Endometrial microvascular endothelial cells (primary cell): Measurements from ENCODE around the gene WWOX. TPM values are rescaled to one million over a fixed set of nuclear protein-coding genes. Genes with fewer than 3 reads are reported as not detected.

Experiments used
- in situ Hi-C: cut with HindIII; loops from 2 replicates; pipeline ENCODE4 v1.10.0; 2017; ENCODE audit warnings: low sequenced_read_pairs, low pct_unique_long_range_greater_than_20kb; ENCODE audit errors: inconsistent ontology term
- total RNA-seq: library from RNA; depleted of rRNA; stranded (reverse); fragments of >200 nt; gene quantifications from one replicate; pipeline ENCODE4 v1.2.3, GENCODE V29; 2015; ENCODE audit errors: inconsistent ontology term

WWOX gene
- total RNA-seq, 1 donor from 2014 or later: 6.4 TPM

DNA sequence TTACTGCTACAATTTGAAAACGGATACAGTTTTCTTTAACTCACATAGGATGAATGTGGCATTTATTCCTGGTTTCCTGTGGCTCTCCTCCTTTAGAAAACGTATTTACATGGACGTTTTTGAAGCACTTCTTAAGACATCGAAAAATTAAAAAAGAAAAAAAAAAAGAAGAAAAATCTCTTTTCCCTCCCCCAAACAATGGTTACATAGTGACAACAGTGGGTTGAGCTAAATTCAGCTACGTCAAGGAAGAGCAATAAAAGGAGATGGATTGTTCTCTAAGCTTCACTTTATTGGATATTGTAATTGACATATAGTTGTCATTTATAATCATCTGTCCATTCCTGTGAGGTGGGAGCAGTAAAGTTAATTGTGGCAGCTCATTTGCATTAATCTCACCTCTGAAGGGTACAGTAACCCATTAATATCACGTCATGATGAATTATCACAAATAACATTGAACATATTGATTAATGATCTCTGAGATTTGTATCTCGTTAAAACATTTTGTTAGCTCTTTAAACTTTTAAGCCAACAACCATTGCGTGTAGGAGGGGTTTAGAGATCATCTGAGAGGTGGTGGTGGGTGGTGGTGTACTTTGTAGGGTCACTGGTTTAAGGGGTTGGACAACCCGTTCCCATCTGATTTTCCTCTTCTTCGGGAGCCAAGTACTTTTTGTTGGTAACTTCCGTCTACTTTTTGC lies 184.2 kb downstream of the WWOX start:
- in situ Hi-C loops: no loop called here

DNA sequence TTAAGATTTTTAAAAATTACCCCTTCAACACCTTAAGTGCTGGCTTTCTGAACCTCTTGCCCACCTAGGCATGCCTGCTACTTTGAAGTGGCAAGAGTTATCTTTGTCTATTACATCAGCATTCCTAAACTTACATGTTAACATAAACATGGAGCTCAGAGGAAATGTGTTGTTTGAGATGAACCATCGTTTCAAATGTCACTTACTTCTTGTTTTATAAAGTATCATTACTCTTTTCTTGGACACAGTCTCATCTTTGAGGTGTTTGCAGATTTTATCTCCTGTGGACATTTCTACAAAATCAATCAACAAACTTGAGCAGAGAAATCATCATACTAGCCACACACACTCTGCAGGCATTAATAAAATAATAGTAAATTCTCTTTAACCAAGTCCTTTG lies 184.9 kb downstream of the WWOX start:
- in situ Hi-C loops: no loop called here

DNA sequence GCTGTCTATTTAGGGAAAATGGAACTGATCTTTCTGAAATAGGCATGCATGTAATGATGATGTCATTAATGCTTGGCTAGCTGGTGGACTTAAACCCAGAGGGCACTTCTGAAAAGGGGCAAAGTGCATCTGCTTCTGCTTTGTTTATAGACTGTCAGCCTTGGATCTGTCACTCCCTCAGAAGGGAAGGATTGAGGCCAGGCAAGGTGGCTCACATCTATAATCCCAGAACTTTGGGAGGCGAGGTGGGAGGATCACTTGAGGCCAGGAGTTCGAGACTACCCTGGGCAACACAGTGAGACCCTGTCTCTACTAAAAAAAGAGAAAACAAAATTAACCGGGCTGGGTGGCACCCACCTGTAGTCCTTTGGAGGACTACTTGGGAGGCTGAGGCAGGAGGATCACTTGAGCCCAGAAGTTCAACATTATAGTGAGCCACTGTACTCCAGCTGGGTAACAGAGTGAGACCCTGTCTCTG lies 185.5 kb downstream of the WWOX start:
- in situ Hi-C loops: no loop called here

DNA sequence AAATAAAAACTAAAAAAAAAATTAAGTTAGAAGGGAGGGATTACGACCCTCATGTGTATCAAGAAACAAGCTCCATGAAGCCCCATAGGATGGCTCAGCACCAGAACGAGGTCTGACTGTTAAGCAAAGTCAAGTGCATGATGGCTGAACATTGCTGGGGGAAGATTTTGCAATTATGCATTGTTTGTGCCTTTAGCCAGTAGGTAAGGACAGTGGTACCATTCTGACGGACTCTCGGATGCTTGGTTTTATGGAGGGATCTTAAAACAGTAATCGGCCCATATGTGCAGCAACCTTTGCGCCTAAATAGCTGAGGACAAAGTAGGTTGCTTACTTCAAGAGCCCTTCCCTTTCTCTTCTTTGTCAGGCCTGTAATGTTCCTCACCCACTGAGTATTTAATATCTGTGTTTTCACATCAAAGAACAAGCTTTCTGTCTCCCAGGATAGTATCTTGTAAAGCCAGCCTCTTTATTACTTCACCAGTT lies 186.0 kb downstream of the WWOX start:
- in situ Hi-C loops: no loop called here

DNA sequence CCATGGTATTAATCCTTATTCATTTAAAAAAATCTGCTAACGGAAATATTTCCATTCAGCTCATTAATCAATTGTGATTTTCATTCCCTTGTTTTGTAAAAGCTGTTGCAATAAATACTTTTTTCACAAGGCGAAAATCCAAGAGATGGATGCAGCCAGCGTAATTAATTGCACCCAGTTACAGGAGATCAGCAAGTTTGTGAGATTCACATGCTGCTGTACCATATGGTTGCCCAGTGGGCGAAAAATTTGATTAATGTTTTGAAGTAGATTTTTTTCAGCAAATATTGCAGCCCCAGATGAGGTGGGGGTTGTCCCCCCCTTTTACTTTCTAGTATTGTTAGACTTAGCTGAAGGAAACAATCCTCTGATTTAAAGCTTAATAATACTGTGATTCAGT lies 186.6 kb downstream of the WWOX start:
- in situ Hi-C loops: no loop called here

DNA sequence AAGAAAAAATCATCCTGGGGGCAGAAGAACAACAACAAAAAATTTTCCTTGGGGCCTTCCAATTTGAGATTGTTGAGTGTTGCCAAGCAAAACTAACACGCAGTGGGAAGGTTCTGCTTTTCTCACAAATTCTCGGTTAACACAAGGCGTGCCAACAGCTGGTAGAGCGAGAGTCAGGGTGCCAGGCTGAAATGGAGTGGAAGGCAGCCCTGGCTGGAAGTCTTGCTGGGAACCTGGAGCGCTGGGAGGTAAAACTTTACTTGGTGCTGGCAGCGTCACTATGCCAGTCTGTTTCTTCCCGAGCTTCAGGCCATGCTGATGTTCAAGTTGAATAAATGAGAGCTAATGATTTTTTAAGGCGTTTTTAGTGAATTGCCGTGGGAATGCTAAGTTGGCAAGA lies 189.4 kb downstream of the WWOX start:
- in situ Hi-C loops: no loop called here

DNA sequence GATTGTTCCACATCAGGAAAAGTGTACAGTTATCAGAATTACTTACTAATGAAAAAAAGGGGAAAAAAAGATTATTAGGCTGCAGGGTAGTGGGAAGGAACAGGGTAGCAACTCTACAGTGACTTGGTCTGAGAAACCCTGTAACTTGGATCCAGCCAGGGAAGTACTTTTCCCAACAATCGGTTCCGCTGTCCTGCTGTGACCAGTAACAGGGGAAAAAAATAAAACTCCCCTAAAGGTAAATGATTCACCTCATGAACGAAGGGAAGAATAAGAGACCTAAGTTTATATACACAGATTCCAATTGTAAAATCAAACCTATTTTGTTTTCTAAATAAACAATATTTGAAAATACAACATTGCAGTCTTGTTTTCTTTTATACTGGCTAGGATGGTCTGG lies 189.9 kb downstream of the WWOX start:
- in situ Hi-C loops: no loop called here

DNA sequence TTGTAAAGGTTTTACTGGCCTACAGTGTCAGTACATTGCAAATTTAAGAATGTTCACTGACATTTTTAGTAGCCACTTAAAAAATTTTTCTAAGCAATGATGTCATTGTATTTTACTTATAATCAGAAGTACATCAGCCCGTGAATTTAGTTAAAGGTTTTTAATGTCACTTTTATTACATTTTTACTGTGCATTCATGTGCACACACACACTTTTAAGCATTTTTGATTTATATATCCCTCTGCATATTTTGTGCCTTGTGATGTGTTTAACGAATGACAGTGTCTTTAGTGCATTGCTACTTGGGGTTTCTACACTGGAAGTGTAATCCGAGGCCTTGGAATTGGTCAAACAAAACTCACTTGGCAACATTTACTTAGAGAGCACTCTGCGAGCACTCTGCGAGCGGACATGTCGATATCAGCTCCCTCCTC lies 190.4 kb downstream of the WWOX start:
- in situ Hi-C loops: no loop called here

DNA sequence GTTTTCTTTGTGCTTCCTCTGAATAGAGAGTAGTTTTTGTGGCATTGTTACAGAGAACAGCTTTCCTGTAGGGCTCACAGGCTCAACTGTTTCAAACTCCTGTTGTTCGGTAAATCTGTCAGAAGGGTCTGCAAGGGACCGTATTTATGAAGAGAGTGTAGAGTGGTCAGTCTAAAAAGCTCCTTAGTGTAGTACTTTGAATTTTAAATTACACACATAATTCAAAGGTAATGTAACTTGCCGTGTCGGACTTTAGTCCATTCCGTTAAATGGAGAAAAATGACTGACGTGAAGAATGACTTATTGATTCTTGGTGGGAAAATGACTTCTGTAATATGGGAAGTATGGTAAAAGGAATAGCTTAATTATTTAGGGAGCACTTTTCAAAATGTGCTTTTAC lies 190.9 kb downstream of the WWOX start:
- in situ Hi-C loops: no loop called here

DNA sequence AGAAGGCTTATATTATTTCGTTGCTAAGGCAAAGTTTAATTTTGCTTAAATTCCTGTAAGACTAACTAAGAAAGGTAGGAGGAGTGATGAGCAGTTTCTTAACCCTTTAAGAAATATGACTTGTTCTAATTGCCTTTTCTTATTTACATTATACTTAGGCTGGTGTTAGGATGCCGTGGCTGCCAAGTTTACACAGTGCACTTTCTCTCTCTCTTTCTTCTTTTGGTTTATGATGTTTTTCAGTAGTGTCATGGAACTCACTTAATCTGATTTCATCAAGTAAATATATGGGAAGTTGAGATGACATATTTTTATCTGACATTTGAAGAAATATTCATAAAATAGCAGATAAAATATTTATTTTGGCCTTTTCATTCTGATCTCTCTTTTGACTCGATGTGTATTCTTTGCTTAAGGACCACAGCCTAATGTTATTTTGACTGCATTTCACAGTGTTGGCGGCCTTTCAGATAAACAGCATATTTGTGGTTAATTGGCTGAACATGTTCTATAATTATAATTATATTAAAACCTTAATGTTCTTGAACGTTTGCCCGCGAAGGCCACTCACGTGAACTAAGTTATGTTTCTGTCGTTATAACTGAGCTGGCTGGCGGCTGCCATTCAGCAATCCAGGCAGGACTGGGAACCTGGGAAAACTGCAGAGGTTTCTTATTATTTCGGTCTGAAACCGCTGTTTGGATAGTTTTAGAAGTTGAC lies 191.6 kb downstream of the WWOX start:
- in situ Hi-C loops: no loop called here

DNA sequence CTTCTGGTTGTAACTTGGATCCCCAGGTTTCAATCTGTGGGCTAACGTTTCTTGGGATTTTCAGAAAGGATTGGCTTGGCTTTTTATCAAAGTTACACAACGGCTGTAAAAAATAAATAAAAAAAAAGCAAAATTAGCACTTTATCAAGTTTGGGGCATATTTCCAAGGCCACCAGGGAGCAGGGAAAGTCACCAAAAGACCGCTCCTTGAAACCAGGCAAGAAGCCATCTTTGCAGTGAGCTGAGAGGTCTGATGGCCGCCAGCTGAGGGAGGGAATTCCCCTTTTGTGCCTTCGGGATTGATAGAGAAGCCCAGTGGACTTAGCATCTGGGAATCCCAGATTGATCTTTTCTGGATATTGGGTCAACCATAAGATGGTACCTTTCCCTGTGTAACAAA lies 192.2 kb downstream of the WWOX start:
- in situ Hi-C loops: no loop called here

DNA sequence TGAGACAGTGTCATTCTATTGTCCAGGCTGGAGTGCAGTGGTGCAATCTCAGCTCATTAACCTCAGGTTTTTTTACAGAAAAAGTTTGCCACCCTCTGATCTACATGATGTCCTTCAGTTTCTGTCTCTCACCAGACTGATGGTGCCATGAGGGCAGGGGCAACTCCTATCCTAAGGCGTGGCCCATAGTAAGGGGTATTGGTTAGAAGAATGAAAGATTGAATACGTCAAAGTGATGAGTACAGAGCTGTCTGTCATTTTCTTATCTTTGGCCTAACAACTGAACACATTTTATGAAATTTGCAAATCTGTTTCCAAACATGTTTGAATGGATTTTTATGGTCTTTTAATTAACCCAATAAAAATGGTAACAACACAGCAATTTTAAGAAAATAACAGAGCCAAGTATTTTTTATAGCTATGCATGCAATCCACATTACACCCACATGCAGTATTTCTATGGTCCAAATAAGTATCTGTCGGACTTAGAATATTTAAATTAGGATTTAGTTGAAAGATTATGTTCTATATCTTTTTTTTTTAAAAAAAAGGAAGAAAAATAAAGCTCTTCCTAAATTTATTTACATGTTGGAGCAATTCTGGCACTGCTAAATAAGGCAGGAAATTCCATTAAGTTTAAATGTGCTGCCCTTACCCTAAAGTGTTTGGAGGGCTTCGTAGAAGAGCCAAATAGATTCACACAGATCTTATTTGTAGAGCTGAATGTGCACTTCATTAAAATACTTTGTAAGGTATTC lies 192.8 kb downstream of the WWOX start:
- in situ Hi-C loops: no loop called here

DNA sequence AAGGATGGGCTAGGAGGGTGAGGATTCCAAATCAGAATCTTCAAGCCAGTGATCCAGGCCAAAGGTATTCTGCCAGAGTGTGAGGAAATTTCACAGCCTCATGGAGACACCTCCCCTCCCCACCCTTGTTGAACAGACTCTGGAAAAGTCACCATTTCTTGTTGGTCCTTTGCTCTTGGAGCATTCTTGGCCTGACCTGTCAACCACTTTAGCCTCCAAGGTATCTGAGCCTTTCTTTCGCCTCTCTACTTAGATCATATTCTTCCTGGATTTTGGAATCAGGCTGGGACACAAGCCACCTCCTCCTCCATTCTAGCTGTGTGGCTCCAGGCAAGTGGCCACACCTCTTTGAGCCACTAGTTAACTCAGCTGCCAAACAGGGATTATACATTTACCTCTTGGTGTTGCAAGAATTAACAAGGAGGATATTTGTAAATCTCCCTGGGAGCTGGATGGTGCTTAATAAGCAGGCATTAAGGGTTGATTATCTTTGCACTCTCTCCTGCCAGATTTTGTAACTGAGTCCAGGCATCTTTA lies 193.5 kb downstream of the WWOX start:
- in situ Hi-C loops: no loop called here

DNA sequence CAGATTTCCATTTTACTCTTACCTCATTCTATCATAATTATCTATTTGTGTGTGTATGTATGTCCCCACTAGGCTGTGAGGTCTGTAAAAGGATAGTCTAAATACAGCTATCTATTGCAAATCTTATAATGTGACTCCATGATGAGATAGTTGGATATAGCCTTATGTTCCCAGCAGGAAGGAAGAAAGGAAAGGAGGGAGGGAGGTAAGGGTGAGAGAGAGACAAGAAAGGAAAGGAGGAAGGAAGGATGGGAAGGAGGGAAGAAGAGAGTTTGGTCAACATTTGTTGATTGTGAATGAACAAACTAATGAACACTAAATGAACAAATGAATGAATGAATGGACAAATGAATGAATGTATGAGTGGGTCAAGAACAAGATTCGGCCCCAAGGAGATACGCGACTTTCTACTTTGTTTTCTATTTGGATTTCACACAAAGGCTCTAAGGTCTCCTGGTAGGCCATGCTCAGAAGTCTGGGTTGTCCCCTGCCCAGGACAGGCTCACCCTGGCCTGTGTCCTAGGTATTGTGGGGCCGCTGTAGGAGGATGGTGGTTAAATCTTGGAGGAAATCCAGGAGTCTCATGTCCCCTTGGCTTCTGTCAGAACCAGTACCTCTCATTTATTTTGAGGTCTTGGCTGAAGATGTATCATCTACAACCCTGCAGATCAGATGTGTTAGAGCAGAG lies 195.2 kb downstream of the WWOX start:
- in situ Hi-C loops: no loop called here

DNA sequence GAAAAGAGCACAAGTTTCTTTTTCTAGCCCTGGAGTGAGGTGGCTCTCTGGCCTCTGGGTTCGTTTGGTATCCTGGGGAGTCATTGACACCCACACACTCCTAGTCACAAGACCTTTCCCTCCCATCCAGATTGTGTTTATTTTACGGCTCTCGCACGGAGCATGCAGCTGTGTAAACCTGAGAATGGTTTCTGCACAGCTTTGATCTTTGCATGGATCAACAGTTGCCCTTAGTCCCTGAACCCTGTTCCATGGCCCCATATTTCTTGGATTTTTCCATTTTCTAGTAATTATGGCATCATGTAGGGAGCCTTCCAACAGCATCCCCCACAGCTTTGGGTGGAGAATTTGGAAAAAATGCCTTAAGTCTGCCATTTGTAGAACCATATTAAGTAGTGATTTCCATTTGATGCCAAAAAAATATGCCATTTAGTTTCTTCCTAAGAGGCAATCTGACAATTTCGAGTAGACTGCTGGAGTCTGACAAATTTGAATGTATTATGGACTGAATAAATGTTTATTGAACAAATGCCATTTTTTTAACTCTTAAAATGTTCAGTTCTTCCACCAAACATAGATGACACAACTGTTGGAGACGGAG lies 197.7 kb downstream of the WWOX start:
- in situ Hi-C loops: no loop called here

DNA sequence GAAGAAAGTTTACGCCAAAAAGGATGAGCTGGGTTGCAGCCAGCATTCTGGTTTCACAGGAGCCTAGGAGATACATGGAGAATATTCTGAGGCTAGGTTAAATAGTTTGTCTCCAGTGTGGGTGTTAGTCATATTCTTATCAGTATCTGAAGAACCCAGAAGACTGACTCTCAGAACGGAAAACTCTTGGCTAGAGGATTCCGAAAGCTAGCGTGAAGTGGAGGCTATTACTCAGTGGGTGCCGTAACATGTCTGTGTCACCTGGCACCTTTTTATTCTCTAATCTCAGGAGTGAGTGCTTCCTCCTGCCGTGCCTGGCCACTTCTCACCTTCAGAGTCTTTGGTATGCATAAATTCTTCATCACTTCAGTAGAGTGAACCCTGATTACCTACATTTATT lies 199.5 kb downstream of the WWOX start:
- in situ Hi-C loops: no loop called here

DNA sequence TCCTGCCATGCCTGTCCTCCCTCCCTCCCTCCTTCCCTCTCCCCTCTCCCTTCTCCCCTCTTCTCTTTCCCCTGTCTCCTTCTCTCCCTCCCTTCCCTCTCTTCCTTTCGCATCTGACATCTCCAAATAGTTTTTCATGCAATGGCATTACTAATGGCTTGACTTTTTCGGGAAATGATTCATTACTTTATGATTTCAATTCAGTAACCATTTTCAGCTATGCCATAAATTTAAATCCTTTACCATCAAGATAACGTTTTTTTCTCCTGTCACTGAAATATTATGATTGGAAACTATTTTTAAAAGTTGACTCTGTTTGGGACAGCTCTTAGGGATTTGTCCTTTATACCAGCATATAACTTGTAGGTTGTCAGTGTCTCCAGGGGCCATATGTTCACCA lies 201.0 kb downstream of the WWOX start:
- in situ Hi-C loops: no loop called here

DNA sequence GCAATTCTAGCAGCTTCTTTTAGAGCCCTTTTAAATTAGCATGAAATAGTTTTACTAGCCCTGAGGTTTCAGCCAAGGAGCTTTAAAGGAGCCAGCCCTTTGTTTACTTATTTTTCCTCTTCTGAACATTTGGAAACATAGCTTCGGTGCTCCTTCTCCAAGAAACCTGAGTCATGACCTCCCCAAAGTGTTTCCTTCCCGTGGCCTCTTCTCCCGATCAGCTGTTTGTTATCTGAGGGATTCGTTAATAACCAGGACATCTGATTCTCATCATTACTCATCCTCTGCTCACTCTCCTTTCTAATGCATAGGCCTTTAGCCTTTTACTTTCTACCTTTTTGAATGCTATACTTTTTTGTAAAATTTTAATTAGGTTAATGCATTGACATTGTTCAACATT lies 204.5 kb downstream of the WWOX start:
- in situ Hi-C loops: no loop called here

DNA sequence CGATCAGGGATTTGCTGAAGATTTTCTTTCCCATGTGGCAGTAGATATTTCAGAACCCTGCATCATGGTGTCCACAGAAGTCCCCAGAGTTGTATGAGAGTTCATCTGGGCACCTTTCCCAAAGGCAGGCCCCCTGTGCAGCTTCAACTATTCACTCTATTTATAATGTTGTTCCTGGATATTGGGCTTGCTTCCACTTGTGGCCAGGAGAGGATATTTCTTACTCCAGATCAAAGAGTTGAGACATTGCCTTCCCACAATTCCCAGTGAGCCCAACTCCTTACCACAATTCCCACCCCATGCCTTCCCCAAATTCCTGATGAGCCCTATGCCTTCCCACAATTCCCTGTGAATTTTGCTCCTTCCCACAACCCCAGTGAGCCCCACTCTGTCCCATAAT lies 206.9 kb downstream of the WWOX start:
- in situ Hi-C loops: no loop called here
